GM13976 (cell line): Measurements from ENCODE around the gene STPG4.

Experiments used
- DNase-seq: peaks from one replicate; pipeline ENCODE4 v3.0.0; 2012; ENCODE audit warnings: low spot score
- in situ Hi-C: fragments of 300-500 bp; cut with MboI; formaldehyde crosslinking; loops from one replicate; pipeline ENCODE4 v1.12.0; 2022; ENCODE audit warnings: low sequenced_read_pairs, mixed read lengths, inconsistent platforms; ENCODE audit not compliant: unreplicated experiment
- TF ChIP-seq, protein P1 (sequence below): IDR thresholded peaks from 2 replicates; pipeline ENCODE4 v1.5.1; 2012; ENCODE audit warnings: borderline replicate concordance, mild to moderate bottlenecking; ENCODE audit not compliant: insufficient read depth; ENCODE audit errors: extremely low read depth, missing control alignments, control extremely low read depth

The STPG4 gene

GRCh38 chr2:47158576-47158975, 3.5 kb upstream of the STPG4 start:
- TF ChIP-seq, protein P1, sequence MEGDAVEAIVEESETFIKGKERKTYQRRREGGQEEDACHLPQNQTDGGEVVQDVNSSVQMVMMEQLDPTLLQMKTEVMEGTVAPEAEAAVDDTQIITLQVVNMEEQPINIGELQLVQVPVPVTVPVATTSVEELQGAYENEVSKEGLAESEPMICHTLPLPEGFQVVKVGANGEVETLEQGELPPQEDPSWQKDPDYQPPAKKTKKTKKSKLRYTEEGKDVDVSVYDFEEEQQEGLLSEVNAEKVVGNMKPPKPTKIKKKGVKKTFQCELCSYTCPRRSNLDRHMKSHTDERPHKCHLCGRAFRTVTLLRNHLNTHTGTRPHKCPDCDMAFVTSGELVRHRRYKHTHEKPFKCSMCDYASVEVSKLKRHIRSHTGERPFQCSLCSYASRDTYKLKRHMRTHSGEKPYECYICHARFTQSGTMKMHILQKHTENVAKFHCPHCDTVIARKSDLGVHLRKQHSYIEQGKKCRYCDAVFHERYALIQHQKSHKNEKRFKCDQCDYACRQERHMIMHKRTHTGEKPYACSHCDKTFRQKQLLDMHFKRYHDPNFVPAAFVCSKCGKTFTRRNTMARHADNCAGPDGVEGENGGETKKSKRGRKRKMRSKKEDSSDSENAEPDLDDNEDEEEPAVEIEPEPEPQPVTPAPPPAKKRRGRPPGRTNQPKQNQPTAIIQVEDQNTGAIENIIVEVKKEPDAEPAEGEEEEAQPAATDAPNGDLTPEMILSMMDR: no peak
- DNase-seq: no peak
- in situ Hi-C loops: no loop called here

DNA sequence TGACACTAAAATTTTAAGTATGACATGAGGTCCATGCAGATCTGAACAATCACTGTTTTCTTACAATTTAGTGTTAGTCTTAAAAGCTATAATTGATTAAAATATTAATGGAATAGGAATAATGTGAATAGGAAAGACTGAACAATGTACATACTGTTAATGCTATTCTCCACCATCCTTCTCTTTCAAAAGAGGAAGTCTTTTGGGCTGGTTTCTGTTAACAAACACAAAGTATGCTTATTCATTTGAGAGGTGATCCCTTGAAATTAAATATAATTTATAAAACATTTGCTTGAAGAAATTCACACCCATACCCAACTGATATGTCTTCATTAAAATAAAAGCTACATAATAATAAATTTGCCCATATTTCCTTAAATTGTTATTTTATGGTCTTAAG, 2.3 kb downstream of the STPG4 start:
- TF ChIP-seq, protein P1: no peak
- in situ Hi-C loops: no loop called here
- no peak for DNase-seq

DNA sequence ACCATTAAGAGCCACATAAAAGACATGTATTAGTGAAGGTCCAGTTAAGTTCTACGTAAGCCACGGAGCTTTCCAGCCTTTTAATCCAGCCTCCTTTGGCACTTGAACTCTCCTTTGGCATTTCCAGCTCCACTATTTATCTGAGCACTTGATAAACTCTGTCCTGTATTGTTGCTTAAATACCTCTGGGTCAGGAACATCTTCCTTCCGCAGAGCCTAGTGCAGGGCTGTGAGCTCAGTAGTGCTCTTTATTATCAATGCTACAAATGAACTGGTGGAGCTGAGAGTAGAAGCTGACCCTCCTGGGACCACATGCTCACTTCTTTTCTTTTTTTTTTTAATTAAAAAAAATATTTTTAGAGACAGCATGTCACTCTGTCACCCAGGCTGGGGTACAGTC, 4.9 kb downstream of the STPG4 start:
- in situ Hi-C loops: no loop called here
- TF ChIP-seq, protein P1: no peak
- no peak for DNase-seq

- no peak for DNase-seq
- in situ Hi-C loops: no loop called here
- TF ChIP-seq, protein P1: no peak
Observed at GRCh38 chr2:47147021-47147420, 8.1 kb downstream of the STPG4 start.

GRCh38 chr2:47145466-47145865, 9.6 kb downstream of the STPG4 start:
- in situ Hi-C loops: no loop called here
- TF ChIP-seq, protein P1: no peak
- DNase-seq: no peak

- DNase-seq: no peak
- TF ChIP-seq, protein P1: no peak
- in situ Hi-C loops: no loop called here
Observed at GRCh38 chr2:47141520-47141919, 13.6 kb downstream of the STPG4 start.
